Natural killer cell (primary cell): ENCODE results near the gene TEX9. TPM values are rescaled to one million over a fixed set of nuclear protein-coding genes. Genes with fewer than 3 reads are reported as not detected.
"Not testable (repeated sequence)": the region's sequence is repeated elsewhere in the genome, so short reads cannot be mapped to it uniquely, and the experiment has no call there.

Experiments used
- ATAC-seq, 3 donors: fragments of 150-1000 bp in 2 of 3; fragments of 200-7000 bp in 1 of 3; cut with Tn5 transposase; 1 replicate in 1 of 3; 2 replicates in 2 of 3; pipeline ENCODE4 v1.10.0; 2021; ENCODE audit warnings: mild to moderate bottlenecking in 2 of 3, moderate library complexity in 2 of 3
- DNase-seq, 2 donors: peaks; one replicate each; pipeline versions ENCODE4 v3.0.0 to v3.0.0-alpha.2; 2013 to 2021; ENCODE audit warnings: mixed read lengths in 1 of 2
- H3K27ac ChIP-seq: one replicate; pipeline ENCODE4 v1.5.1; 2013; ENCODE audit warnings: mild to moderate bottlenecking, low read length
- H3K27me3 ChIP-seq: one replicate; pipeline ENCODE4 v1.6.1; 2013; ENCODE audit warnings: low read length; ENCODE audit not compliant: control insufficient read depth, insufficient read depth
- H3K36me3 ChIP-seq: one replicate; pipeline ENCODE4 v1.6.1; 2013; ENCODE audit warnings: low read length; ENCODE audit not compliant: control insufficient read depth, insufficient read depth
- H3K4me1 ChIP-seq: one replicate; pipeline ENCODE4 v1.6.1; 2013; ENCODE audit warnings: low read length; ENCODE audit not compliant: control insufficient read depth, insufficient read depth
- H3K4me3 ChIP-seq: one replicate; pipeline ENCODE4 v1.5.1; 2013; ENCODE audit warnings: low read length
- H3K9me3 ChIP-seq: one replicate; pipeline ENCODE4 v1.6.1; 2013; ENCODE audit warnings: low read length; ENCODE audit not compliant: control insufficient read depth, insufficient read depth
- H3K27ac Mint-ChIP-seq, 2 donors: one replicate each; pipeline ENCODE4 v1.8.0; 2022; ENCODE audit warnings: mild to moderate bottlenecking in 2 of 2, mixed read lengths in 2 of 2, moderate library complexity in 1 of 2
- H3K27me3 Mint-ChIP-seq, 2 donors: one replicate each; pipeline ENCODE4 v1.8.0; 2022; ENCODE audit warnings: low read depth in 2 of 2, mixed read lengths in 2 of 2
- H3K36me3 Mint-ChIP-seq: one replicate; pipeline ENCODE4 v1.8.0; 2022; ENCODE audit warnings: mixed read lengths
- H3K4me1 Mint-ChIP-seq, 2 donors: one replicate each; pipeline ENCODE4 v1.8.0; 2022; ENCODE audit warnings: mixed read lengths in 2 of 2
- H3K4me3 Mint-ChIP-seq: one replicate; pipeline ENCODE4 v1.8.0; 2022; ENCODE audit warnings: mild to moderate bottlenecking, moderate library complexity, mixed read lengths
- H3K9me3 Mint-ChIP-seq, 2 donors: one replicate each; pipeline ENCODE4 v1.8.0; 2022; ENCODE audit warnings: mixed read lengths in 2 of 2
- CTCF ChIP-seq: fragments of 200-600 bp; IDR thresholded peaks from one replicate; pipeline ENCODE4 v1.8.0; 2022; ENCODE audit warnings: antibody characterized with exemption
- WGBS: methylation state at CpG from one replicate; pipeline ENCODE4 v1.1.7; 2013; ENCODE audit warnings: missing lambda C conversion rate; ENCODE audit not compliant: insufficient coverage; 5-methylcytosine and 5-hydroxymethylcytosine counted together
- intact Hi-C: fragments of 100-400 bp; cut with micrococcal nuclease; formaldehyde crosslinking; loops from one replicate; pipeline ENCODE4 v1.14.2; 2022
- total RNA-seq, 4 donors: library from RNA; stranded (reverse); fragments of 120-200 nt in 1 of 4; gene quantifications; one replicate each; pipeline versions ENCODE4 v1.2.3 to v1.2.4, GENCODE V29; 2013 to 2022

Gene TEX9
- total RNA-seq, 3 donors from 2014 or later (not counting 1 experiment from before 2014, with no cell fraction given), result 0.54 to 1.1 (median 1.1) TPM

DNA sequence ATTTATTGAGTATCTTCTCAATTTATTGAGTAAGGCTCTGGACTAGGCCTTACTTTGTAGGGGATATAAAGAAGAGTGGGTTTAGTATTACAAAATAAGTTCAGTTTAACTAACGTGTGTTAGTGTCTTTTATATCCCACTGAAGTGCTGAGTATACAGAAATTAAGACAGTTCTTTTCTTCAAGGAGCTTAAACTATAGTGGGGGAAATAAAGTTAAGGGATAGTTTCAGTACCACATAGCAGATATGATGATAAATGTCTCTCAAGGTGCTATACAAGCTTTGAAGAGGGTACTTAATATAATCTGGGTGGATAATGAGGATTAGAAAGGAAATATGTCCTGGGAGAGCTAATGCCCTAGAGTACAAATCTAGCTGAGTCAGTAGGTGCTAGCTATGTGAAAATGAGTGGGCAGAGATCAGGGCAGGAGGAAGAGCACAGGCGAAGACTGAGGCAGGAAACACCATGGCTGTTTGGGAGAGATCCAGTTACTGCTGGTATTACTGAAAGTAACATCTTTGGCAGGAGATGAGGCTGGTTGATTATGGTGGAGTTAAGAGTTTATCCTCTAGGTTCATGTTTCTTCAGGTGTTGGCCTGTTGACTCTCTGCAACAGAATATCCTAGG lies 46.0 kb downstream of the TEX9 start:
- ATAC-seq (peak in 1 of 3 donors; percentile 35), DNase-seq (no peak)
- H3K4me1 Mint-ChIP-seq, result no peaks in the 10 kb centered on the region
- Histone ChIP-seq H3K4me1 (no peaks in the 10 kb centered on the region), H3K27me3 (no peaks in the 10 kb centered on the region), H3K36me3 (no peaks in the 10 kb centered on the region), H3K27ac (no peak overlapping the region), H3K9me3 (no peaks in the 10 kb centered on the region), H3K4me3 (no peak overlapping the region)
- no peaks in the 10 kb centered on the region for H3K36me3 Mint-ChIP-seq
- no peak for TF ChIP-seq CTCF
- intact Hi-C loops, result no loop called here
- no peak overlapping the region for H3K4me3 Mint-ChIP-seq
- 70% methylated on average over 2 of the region's 2 CpGs for WGBS
- H3K27ac Mint-ChIP-seq, result no peak overlapping the region
- peaks cover 0 to 3% of the 10 kb centered on the region in 2 donors for H3K27me3 Mint-ChIP-seq
- H3K9me3 Mint-ChIP-seq, result no peaks in the 10 kb centered on the region

- H3K4me3 Mint-ChIP-seq, H3K27ac Mint-ChIP-seq, intact Hi-C loops, ATAC-seq, H3K27me3 ChIP-seq, H3K4me1 ChIP-seq, H3K9me3 Mint-ChIP-seq, H3K27ac ChIP-seq, H3K4me3 ChIP-seq, H3K9me3 ChIP-seq, H3K36me3 ChIP-seq, H3K36me3 Mint-ChIP-seq, H3K4me1 Mint-ChIP-seq, DNase-seq: not testable (repeated sequence)
- WGBS, result no CpG with 5 or more reads among the region's 1 CpG
- H3K27me3 Mint-ChIP-seq, result peaks cover 3 to 13% of the 10 kb centered on the region in 2 donors
Measured at GRCh38 chr15:56413114-56413733, 48.0 kb downstream of the TEX9 start.

GRCh38 chr15:56425276-56425675 lies 60.0 kb downstream of the TEX9 start:
- H3K36me3 ChIP-seq, result no peaks in the 10 kb centered on the region
- no peak overlapping the region for H3K27ac ChIP-seq
- ATAC-seq (no peak), DNase-seq (no peak)
- H3K4me1 ChIP-seq, result no peaks in the 10 kb centered on the region
- no peaks in the 10 kb centered on the region for H3K27me3 ChIP-seq
- intact Hi-C loops, result loop anchor here (5.0 to 10.0 kb wide), 2 partner anchors 178 to 780 kb away; no protein-coding TSS in a partner anchor
- Mint-ChIP-seq H3K36me3 (peaks cover 7% of the 10 kb centered on the region), H3K27ac (no peak overlapping the region), H3K4me3 (no peak overlapping the region), H3K9me3 (peaks cover 3 to 8% of the 10 kb centered on the region in 2 donors), H3K4me1 (peaks cover 26 to 30% of the 10 kb centered on the region in 2 donors), H3K27me3 (no peaks in the 10 kb centered on the region)
- H3K9me3 ChIP-seq, result no peaks in the 10 kb centered on the region
- no peak overlapping the region for H3K4me3 ChIP-seq
- TF ChIP-seq CTCF, result no peak

- H3K4me3 Mint-ChIP-seq, result no peak overlapping the region
- no peak overlapping the region for H3K27ac Mint-ChIP-seq
- no peaks in the 10 kb centered on the region for H3K27me3 Mint-ChIP-seq
- H3K9me3 Mint-ChIP-seq, result peaks cover 3 to 8% of the 10 kb centered on the region in 2 donors
- DNase-seq (no peak), ATAC-seq (no peak)
- no peak for TF ChIP-seq CTCF
- H3K4me1 ChIP-seq, result no peaks in the 10 kb centered on the region
- H3K27me3 ChIP-seq, result no peaks in the 10 kb centered on the region
- WGBS, result 96% methylated on average over 1 of the region's 1 CpG
- H3K4me3 ChIP-seq, result no peak overlapping the region
- no peak overlapping the region for H3K27ac ChIP-seq
- H3K36me3 ChIP-seq, result no peaks in the 10 kb centered on the region
- H3K4me1 Mint-ChIP-seq, result peaks cover 26 to 30% of the 10 kb centered on the region in 2 donors
- intact Hi-C loops, result loop anchor here (5.0 to 10.0 kb wide), 2 partner anchors 179 to 781 kb away; no protein-coding TSS in a partner anchor
- H3K9me3 ChIP-seq, result no peaks in the 10 kb centered on the region
- H3K36me3 Mint-ChIP-seq, result peaks cover 7% of the 10 kb centered on the region
Measured at GRCh38 chr15:56425976-56426375, 60.8 kb downstream of the TEX9 start.
